ENCODE results near the gene NFATC3. TPM values are rescaled to one million over a fixed set of nuclear protein-coding genes. Genes with fewer than 3 reads are reported as not detected.
A peak's percentile ranks its signal among the peaks of the same experiment; 100 is the strongest.

Gene NFATC3
- total RNA-seq, 1 experiment from 2014 or later = 37.2 TPM

DNA sequence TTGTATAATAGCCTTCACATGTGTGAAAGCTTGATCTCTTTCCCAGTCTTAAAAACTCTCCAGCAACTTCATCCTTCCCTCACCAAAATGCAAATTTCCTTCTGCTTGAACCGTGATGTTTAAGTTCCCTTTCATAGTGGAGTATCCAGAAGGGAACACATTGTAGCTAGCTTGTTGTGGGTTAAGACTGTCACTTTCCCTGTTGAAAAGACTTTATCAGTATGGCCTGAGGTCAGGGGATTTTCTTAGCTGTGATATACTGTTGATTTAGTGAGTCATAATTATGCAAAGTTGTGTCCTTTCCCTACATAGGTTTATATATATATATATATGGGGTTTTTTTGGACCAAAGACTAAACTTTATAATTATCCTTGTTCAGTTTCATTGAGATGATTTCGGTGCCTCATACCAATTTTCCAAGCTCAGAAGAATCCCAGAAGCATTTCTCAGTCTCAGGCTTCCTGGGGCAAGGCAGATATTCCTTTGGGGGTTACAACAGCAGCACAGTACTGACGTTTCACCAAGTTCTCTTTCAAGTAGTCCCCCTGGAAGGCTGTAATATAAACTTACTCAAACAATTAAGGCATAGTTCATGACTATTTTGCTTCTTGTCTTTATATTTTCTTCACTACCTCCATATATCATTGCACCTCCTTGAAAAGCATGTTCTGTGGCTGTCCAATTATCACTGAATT lies 115.1 kb downstream of the NFATC3 start:
- TF ChIP-seq EZH2 (IDR thresholded peaks at IDR 0.05; ENCODE audit: low read depth) = no peak
- TF ChIP-seq, protein P1, sequence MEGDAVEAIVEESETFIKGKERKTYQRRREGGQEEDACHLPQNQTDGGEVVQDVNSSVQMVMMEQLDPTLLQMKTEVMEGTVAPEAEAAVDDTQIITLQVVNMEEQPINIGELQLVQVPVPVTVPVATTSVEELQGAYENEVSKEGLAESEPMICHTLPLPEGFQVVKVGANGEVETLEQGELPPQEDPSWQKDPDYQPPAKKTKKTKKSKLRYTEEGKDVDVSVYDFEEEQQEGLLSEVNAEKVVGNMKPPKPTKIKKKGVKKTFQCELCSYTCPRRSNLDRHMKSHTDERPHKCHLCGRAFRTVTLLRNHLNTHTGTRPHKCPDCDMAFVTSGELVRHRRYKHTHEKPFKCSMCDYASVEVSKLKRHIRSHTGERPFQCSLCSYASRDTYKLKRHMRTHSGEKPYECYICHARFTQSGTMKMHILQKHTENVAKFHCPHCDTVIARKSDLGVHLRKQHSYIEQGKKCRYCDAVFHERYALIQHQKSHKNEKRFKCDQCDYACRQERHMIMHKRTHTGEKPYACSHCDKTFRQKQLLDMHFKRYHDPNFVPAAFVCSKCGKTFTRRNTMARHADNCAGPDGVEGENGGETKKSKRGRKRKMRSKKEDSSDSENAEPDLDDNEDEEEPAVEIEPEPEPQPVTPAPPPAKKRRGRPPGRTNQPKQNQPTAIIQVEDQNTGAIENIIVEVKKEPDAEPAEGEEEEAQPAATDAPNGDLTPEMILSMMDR (conservative IDR thresholded peaks at IDR 0.05) = no peak
- ChIA-PET POLR2A (ENCODE audit: unreplicated experiment) (interaction anchor here (0.7 kb wide), 1 partner anchor 34 kb away, joined by 6 read pairs; no protein-coding TSS in a partner anchor), CTCF (no interaction called here)
- peaks cover 16% of the 10 kb centered on the region for H3F3A ChIP-seq (ENCODE audit: insufficient read depth, low read depth)
- H2AFZ ChIP-seq = no peak overlapping the region
- H3K4me3 ChIP-seq = no peak overlapping the region
- no peaks in the 10 kb centered on the region for H3K9me3 ChIP-seq (ENCODE audit: insufficient read depth, low read depth)
- peak overlapping the region; percentile 47; the same call in 1 of the 2 replicates for H3K27ac ChIP-seq
- no peaks in the 10 kb centered on the region for H3K9me2 ChIP-seq (ENCODE audit: insufficient read depth)
- H3K27me3 ChIP-seq (ENCODE audit: insufficient read depth, low read depth) = no peaks in the 10 kb centered on the region
- H3K79me2 ChIP-seq (ENCODE audit: low read depth) = no peaks in the 10 kb centered on the region
- H3K4me2 ChIP-seq = peak overlapping the region; percentile 45
- intact Hi-C loops (cut with micrococcal nuclease; ENCODE audit: unreplicated experiment) = no loop called here
- peaks cover 17% of the 10 kb centered on the region for H3K4me1 ChIP-seq (replicated peaks; ENCODE audit: insufficient read depth)
- H4K20me1 ChIP-seq (ENCODE audit: insufficient read depth) = peaks cover 4% of the 10 kb centered on the region; the same call in 1 of the 2 replicates
- no peaks in the 10 kb centered on the region for H3K36me3 ChIP-seq (ENCODE audit: low read depth)
- DNase-seq = peak in 1 of 2 experiments; percentile 68
- BruUV-seq (replicated peaks) = no TSS peak

DNA sequence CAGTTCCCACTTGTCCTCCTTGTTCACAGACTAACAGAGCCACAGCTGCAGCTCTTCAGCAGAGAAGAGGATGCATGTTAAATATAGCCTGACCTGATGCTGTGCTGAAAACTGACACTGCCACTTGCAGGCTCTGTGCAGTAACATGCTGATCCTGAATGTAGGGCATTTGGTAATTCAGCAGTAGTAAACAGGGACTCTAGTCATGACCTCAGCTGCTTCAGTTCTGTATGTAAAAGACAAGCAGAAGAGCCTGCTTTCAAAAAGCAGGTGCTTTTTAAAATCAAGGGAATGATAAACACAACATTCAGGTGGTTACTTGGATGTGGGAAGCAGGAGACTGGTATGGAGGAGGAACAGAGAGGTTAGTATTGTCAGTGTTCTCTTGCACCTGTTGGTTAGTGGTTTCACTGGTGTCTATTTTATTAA lies 116.9 kb downstream of the NFATC3 start:
- intact Hi-C loops (cut with micrococcal nuclease; ENCODE audit: unreplicated experiment) = no loop called here
- BruUV-seq (replicated peaks) = no TSS peak
- Histone ChIP-seq H3K27ac (no peak overlapping the region), H3K9me2 (ENCODE audit: insufficient read depth) (no peaks in the 10 kb centered on the region), H3K4me1 (replicated peaks; ENCODE audit: insufficient read depth) (peaks cover 17% of the 10 kb centered on the region), H3F3A (ENCODE audit: insufficient read depth, low read depth) (peaks cover 16% of the 10 kb centered on the region), H3K4me2 (no peak overlapping the region), H3K9me3 (ENCODE audit: insufficient read depth, low read depth) (no peaks in the 10 kb centered on the region), H3K36me3 (ENCODE audit: low read depth) (no peaks in the 10 kb centered on the region), H3K27me3 (ENCODE audit: insufficient read depth, low read depth) (no peaks in the 10 kb centered on the region), H2AFZ (no peak overlapping the region), H3K4me3 (no peak overlapping the region), H4K20me1 (ENCODE audit: insufficient read depth) (peaks cover 4% of the 10 kb centered on the region; the same call in 1 of the 2 replicates), H3K79me2 (ENCODE audit: low read depth) (no peaks in the 10 kb centered on the region)
- TF ChIP-seq, protein P1 (conservative IDR thresholded peaks at IDR 0.05) = no peak
- no peak for TF ChIP-seq EZH2 (IDR thresholded peaks at IDR 0.05; ENCODE audit: low read depth)
- ChIA-PET POLR2A (ENCODE audit: unreplicated experiment) (no interaction called here), CTCF (no interaction called here)
- no peak for DNase-seq

DNA sequence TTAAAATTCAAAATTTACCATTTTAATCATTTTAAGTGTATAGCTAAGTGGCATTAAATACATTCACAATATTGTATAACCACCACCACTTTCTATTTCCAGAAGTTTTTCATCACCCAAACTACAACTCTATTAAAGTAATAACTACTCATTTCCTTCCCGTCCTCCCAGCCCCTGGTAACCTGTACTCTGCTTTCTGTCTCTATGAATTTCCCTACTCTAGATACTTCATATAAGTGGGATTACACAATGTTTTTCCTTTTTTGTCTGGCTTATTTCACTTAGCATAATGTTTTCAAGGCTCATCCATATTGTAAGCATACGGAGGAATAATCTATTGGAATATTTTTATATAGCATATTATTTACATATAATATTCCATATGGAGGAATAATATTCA lies 121.1 kb downstream of the NFATC3 start:
- Histone ChIP-seq H3F3A (ENCODE audit: insufficient read depth, low read depth) (no peaks in the 10 kb centered on the region), H3K79me2 (ENCODE audit: low read depth) (no peaks in the 10 kb centered on the region), H3K9me2 (ENCODE audit: insufficient read depth) (no peaks in the 10 kb centered on the region), H3K9me3 (ENCODE audit: insufficient read depth, low read depth) (no peaks in the 10 kb centered on the region), H4K20me1 (ENCODE audit: insufficient read depth) (no peaks in the 10 kb centered on the region), H3K36me3 (ENCODE audit: low read depth) (no peaks in the 10 kb centered on the region), H3K4me3 (no peak overlapping the region), H3K4me1 (replicated peaks; ENCODE audit: insufficient read depth) (no peaks in the 10 kb centered on the region), H2AFZ (no peak overlapping the region), H3K27me3 (ENCODE audit: insufficient read depth, low read depth) (no peaks in the 10 kb centered on the region), H3K4me2 (no peak overlapping the region), H3K27ac (no peak overlapping the region)
- BruUV-seq (replicated peaks) = no TSS peak
- no peak for TF ChIP-seq EZH2 (IDR thresholded peaks at IDR 0.05; ENCODE audit: low read depth)
- TF ChIP-seq, protein P1 (conservative IDR thresholded peaks at IDR 0.05) = no peak
- POLR2A ChIA-PET (ENCODE audit: unreplicated experiment) = interaction anchor here (0.6 kb wide), 1 partner anchor 121 kb away, joined by 3 read pairs; no protein-coding TSS in a partner anchor
- CTCF ChIA-PET = no interaction called here
- intact Hi-C loops (cut with micrococcal nuclease; ENCODE audit: unreplicated experiment) = no loop called here
- no peak for DNase-seq

All from PC-9 (cell line).